HEK293T (cell line): ENCODE results near the gene SERINC3.
"Not testable (repeated sequence)": the region's sequence is repeated elsewhere in the genome, so short reads cannot be mapped to it uniquely, and the experiment has no call there.

ENCODE experiments used
- CTCF ChIA-PET: fragments of 350-600 bp; formaldehyde crosslinking; extraction: SDS; loops from one replicate; lab custom pipeline; 2021; ENCODE audit warnings: antibody characterized with exemption, inconsistent platforms; lab: Yijun Ruan, JAX
- POLR2A ChIA-PET: fragments of 350-600 bp; formaldehyde crosslinking; extraction: SDS; loops from one replicate; lab custom pipeline; 2020; ENCODE audit warnings: antibody characterized with exemption, inconsistent platforms; lab: Yijun Ruan, JAX
- DNase-seq: peaks from one replicate; pipeline ENCODE4 v3.0.0; 2012; ENCODE audit warnings: mixed read lengths; ENCODE audit errors: extremely low spot score
- ARNT ChIP-seq: fragments of 450-650 bp; IDR thresholded peaks from 2 replicates; pipeline ENCODE4 v1.6.1; 2017; ENCODE audit warnings: mild to moderate bottlenecking
- BHLHE40 ChIP-seq: fragments of 450-650 bp; IDR thresholded peaks from 2 replicates; pipeline ENCODE4 v1.6.1; 2016; ENCODE audit warnings: mild to moderate bottlenecking, moderate library complexity, borderline replicate concordance
- CTBP1 ChIP-seq: fragments of 450-650 bp; IDR thresholded peaks from 2 replicates; pipeline ENCODE4 v1.6.1; 2016; ENCODE audit warnings: borderline replicate concordance
- ELF4 ChIP-seq: fragments of 450-650 bp; IDR thresholded peaks from 2 replicates; pipeline ENCODE4 v1.6.1; 2017; ENCODE audit warnings: antibody characterized with exemption
- FOXA1 ChIP-seq: fragments of 450-650 bp; IDR thresholded peaks from 2 replicates; pipeline ENCODE4 v1.6.1; 2016; ENCODE audit warnings: mild to moderate bottlenecking
- FOXK2 ChIP-seq: fragments of 450-650 bp; IDR thresholded peaks from 2 replicates; pipeline ENCODE4 v1.6.1; 2016; ENCODE audit warnings: mild to moderate bottlenecking
- FOXM1 ChIP-seq: fragments of 450-650 bp; IDR thresholded peaks from 2 replicates; pipeline ENCODE4 v1.6.1; 2017; ENCODE audit warnings: mild to moderate bottlenecking, borderline replicate concordance
- HDGF ChIP-seq: fragments of 450-650 bp; IDR thresholded peaks from 2 replicates; pipeline ENCODE4 v1.6.1; 2017; ENCODE audit warnings: antibody characterized with exemption, borderline replicate concordance
- L3MBTL2 ChIP-seq: fragments of 450-650 bp; conservative IDR thresholded peaks from 2 replicates; pipeline ENCODE4 v1.6.1; 2016; ENCODE audit warnings: mild to moderate bottlenecking
- LEF1 ChIP-seq: fragments of 450-650 bp; IDR thresholded peaks from 2 replicates; pipeline ENCODE4 v1.6.1; 2017; ENCODE audit warnings: mild to moderate bottlenecking, borderline replicate concordance
- NFRKB ChIP-seq: fragments of 450-650 bp; IDR thresholded peaks from 2 replicates; pipeline ENCODE4 v1.6.1; 2016; ENCODE audit warnings: mild to moderate bottlenecking, moderate library complexity
- SP1 ChIP-seq: fragments of 450-650 bp; IDR thresholded peaks from 2 replicates; pipeline ENCODE4 v1.6.1; 2017
- SUZ12 ChIP-seq: fragments of 450-650 bp; IDR thresholded peaks from 2 replicates; pipeline ENCODE4 v1.6.1; 2016; ENCODE audit warnings: mild to moderate bottlenecking
- TARDBP ChIP-seq: fragments of 450-650 bp; IDR thresholded peaks from 2 replicates; pipeline ENCODE4 v1.6.1; 2016
- ZNF384 ChIP-seq: fragments of 450-650 bp; IDR thresholded peaks from 2 replicates; pipeline ENCODE4 v1.6.1; 2016
- TF ChIP-seq, protein P1 (sequence below): fragments of 450-650 bp; IDR thresholded peaks from 2 replicates; pipeline ENCODE4 v1.6.1; 2016

Gene SERINC3

GRCh38 chr20:44478206-44478605, 43.7 kb downstream of the SERINC3 start:
- ChIA-PET POLR2A (interaction anchor here (1.2 kb wide), 1 partner anchor 44 kb away, joined by 3 read pairs; the partner anchor contains the start of gene SERINC3), CTCF (no interaction called here)
- no peak for DNase-seq
- TF ChIP-seq FOXK2, result no peak
- no peak for TF ChIP-seq ZNF384
- no peak for TF ChIP-seq SP1
- no peak for TF ChIP-seq NFRKB
- no peak for TF ChIP-seq CTBP1
- no peak for TF ChIP-seq HDGF
- TF ChIP-seq TARDBP, result no peak
- TF ChIP-seq SUZ12, result no peak
- TF ChIP-seq FOXA1, result no peak
- TF ChIP-seq, protein P1, sequence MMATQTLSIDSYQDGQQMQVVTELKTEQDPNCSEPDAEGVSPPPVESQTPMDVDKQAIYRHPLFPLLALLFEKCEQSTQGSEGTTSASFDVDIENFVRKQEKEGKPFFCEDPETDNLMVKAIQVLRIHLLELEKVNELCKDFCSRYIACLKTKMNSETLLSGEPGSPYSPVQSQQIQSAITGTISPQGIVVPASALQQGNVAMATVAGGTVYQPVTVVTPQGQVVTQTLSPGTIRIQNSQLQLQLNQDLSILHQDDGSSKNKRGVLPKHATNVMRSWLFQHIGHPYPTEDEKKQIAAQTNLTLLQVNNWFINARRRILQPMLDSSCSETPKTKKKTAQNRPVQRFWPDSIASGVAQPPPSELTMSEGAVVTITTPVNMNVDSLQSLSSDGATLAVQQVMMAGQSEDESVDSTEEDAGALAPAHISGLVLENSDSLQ, result no peak
- no peak for TF ChIP-seq LEF1
- no peak for TF ChIP-seq L3MBTL2
- no peak for TF ChIP-seq ARNT
- no peak for TF ChIP-seq FOXM1
- TF ChIP-seq ELF4, result no peak
- no peak for TF ChIP-seq BHLHE40

DNA sequence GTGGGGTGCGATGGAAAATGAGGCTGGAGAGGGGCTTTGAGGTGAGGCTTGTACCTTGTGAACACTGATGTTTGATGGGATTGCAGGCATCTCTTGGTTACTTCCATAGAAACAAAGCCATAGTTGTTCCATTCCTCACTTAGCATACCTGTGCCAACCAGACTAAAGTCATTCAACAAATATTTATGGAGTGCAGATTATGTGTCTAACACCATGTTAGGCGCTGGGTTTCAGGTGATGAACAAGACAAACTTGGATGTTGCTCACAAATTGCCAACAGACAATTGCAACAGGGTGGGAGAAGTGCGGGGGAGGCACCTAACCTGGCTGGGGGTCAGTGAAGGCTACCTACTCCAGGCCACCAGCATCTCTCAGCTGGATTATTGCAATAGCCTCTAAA, 44.7 kb downstream of the SERINC3 start:
- POLR2A ChIA-PET, result interaction anchor here (2.3 kb wide), 1 partner anchor 45 kb away, joined by 9 read pairs; the partner anchor contains the start of gene SERINC3
- TF ChIP-seq ELF4 (no peak), HDGF (no peak), FOXA1 (no peak), NFRKB (no peak), ZNF384 (no peak), L3MBTL2 (no peak), BHLHE40 (no peak), LEF1 (no peak)

GRCh38 chr20:44475694-44476560, 45.9 kb downstream of the SERINC3 start, which contains the start of gene TTPAL:
TTPAL (plus strand) TSS chr20:44475874; CDS start chr20:44480000, 4,126 bp downstream.
- ChIA-PET CTCF (interaction anchor here (1.3 kb wide), 1 partner anchor 134 kb away, joined by 4 read pairs; no protein-coding TSS in a partner anchor), POLR2A (interaction anchor here (0.6 to 2.3 kb wide), 16 partner anchors 9 to 257 kb away, joined by 3 to 9 read pairs (median 3); partner anchors contain the start of gene SERINC3)
- DNase-seq, result peak; percentile 94
- TF ChIP-seq ELF4 (peak; percentile 86), NFRKB (no peak), L3MBTL2 (peak; percentile 84)
- TF ChIP-seq, protein P1, result peak; percentile 6; the same call in 1 of the 2 replicates

More for the DNA sequence above, 44.7 kb downstream of the SERINC3 start:
- DNase-seq, result no peak
- CTCF ChIA-PET, result no interaction called here

DNA sequence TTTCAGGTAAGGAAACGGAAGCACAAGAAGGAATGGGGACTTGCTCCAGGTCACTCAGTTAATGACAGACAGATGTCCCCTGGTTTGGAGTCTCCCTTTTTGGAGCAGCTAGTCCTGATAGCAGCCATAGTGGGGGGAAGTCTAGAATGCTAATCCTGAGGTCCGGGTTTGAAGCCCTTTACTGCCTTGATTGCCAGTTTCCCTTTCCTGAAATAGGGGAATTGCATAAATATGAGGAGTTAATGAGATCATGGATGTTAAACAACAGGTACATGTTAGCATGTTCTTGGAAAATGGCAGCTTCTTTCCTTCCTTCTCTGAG, 46.5 kb downstream of the SERINC3 start:
- DNase-seq, result no peak
- CTCF ChIA-PET, result interaction anchor here (1.3 kb wide), 1 partner anchor 135 kb away, joined by 4 read pairs; no protein-coding TSS in a partner anchor

GRCh38 chr20:44472283-44472682, 49.6 kb downstream of the SERINC3 start:
- CTCF ChIA-PET, result interaction anchor here (0.7 to 1.1 kb wide), 2 partner anchors 23 to 47 kb away, joined by 3 to 4 read pairs; no protein-coding TSS in a partner anchor
- DNase-seq, POLR2A ChIA-PET: not testable (repeated sequence)

More for the DNA sequence above, 46.5 kb downstream of the SERINC3 start:
- TF ChIP-seq, protein P1, result no peak
- TF ChIP-seq ARNT (no peak), ZNF384 (no peak), HDGF (no peak), SP1 (no peak), LEF1 (no peak), BHLHE40 (no peak), FOXM1 (no peak), FOXA1 (no peak)
- POLR2A ChIA-PET, result interaction anchor here (0.6 to 2.3 kb wide), 13 partner anchors 9 to 257 kb away, joined by 3 to 9 read pairs (median 3); partner anchors contain the start of gene SERINC3

- ChIA-PET POLR2A (no interaction called here), CTCF (interaction anchor here (0.5 to 1.4 kb wide), 4 partner anchors 10 to 258 kb away, joined by 3 to 8 read pairs (median 4); no protein-coding TSS in a partner anchor)
- TF ChIP-seq TARDBP (no peak), FOXK2 (no peak), LEF1 (no peak), FOXM1 (no peak), ZNF384 (no peak), ARNT (no peak), HDGF (no peak), ELF4 (no peak), L3MBTL2 (no peak)
- TF ChIP-seq, protein P1, result no peak
- DNase-seq, result no peak
Observed at GRCh38 chr20:44471481-44471882, 50.4 kb downstream of the SERINC3 start.
